GM18517 (cell line): ENCODE data around the gene FCRL1.

Experiments used
- ATAC-seq: cut with Tn5 transposase; IDR thresholded peaks from one replicate; pipeline ENCODE4 v1.9.1; 2021; ENCODE audit warnings: mild to moderate bottlenecking, moderate library complexity; ENCODE audit not compliant: unreplicated experiment

FCRL1 gene

GRCh38 chr1:157819896-157820295 is at the start of gene FCRL1:
TSS of gene FCRL1 (minus strand) at chr1:157820120. CDS start at chr1:157820037, 83 bp downstream.
- no peak for ATAC-seq

- ATAC-seq = no peak
Observed at GRCh38 chr1:157868654-157869053, 48.7 kb upstream of the FCRL1 start.

- ATAC-seq = no peak
Observed at GRCh38 chr1:157862114-157863070, 42.5 kb upstream of the FCRL1 start.

- peak; percentile 81 for ATAC-seq
Observed at GRCh38 chr1:157856538-157856937, 36.6 kb upstream of the FCRL1 start.

- no peak for ATAC-seq
Observed at GRCh38 chr1:157852476-157852875, 32.6 kb upstream of the FCRL1 start.

GRCh38 chr1:157849229-157849875 is 29.4 kb upstream of the FCRL1 start:
- peak; percentile 81 for ATAC-seq

DNA sequence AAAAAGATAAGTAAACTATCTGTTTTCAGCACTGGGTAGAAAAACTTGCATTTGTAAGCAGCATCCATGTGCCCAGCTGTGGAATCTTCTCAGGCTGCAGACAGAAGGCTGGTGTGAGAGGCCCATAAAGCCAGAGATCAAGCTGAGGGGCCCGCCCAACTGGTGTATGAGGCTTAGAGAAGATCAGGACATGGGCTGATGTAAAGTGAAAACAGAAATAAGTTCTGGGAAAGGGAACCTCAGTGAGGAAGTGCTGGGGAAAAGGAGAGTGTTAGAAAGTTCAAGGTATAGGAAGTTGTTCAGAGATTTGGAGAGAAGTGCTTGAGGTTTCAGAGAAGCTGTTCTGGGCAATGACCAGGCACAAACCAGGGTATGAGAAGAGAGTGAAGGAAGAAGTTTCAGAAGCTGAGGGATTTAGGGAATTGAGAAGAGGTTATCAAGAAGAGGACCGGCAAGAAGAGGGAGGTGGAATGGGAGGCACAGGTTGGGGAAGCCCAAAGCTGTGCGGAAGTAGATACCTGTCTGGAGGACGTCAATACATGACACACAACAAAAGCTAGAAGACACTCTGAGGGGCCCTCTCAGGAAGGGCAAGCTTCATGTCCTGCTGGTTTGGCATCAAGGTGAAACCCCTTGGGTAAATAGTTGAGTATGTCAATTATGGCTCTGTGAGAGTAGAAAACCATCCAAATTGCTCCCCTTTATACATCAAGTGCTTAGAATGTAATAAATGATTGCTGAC is 24.3 kb upstream of the FCRL1 start:
- ATAC-seq = no peak

GRCh38 chr1:157842939-157843338 is 23.0 kb upstream of the FCRL1 start:
- no peak for ATAC-seq

- no peak for ATAC-seq
Observed at GRCh38 chr1:157841708-157842107, 21.8 kb upstream of the FCRL1 start, which contains the start of gene CD5L. TSS of gene CD5L (minus strand) at chr1:157841808. CDS start at chr1:157841701, 107 bp downstream.

GRCh38 chr1:157838966-157839365 is 19.0 kb upstream of the FCRL1 start:
- no peak for ATAC-seq

DNA sequence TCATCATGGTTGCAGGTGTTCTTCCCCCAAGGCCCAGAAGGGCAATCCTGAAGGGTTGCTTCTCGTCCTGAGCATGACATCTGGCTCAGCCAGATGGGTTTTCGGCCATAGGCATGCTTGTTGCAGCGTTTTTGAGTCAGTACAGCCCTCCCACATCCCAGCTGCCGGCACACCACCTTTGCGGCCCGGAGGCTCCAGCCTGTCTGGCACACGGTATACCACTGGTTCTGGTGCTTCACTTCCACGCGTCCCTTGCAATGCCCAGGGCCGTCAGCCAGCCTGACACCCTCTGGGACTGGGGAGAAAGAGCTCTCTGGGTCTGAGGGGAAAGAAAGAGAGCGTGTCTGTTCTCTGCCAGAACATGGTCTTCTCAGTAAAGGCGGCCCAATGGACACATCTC is 14.5 kb upstream of the FCRL1 start:
- no peak for ATAC-seq

DNA sequence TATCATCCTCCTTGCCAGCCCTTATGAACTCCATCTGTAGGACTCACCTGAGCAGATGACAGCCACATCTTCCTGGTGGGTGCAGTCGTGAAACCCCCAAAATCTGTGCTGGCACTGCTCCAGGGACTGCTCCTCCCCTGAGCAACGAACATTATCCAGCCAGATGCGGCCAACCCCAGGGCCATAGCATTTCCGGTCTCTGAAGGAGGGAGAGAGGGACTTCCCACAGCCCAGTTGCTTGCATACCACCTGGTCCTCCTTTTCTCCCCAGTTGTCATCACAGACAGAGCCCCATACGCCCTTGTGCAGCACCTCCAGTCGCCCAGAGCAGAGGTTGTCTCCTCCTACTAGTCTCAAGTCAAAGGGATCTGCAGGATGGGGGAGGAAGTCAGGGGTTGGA is 13.2 kb upstream of the FCRL1 start:
- ATAC-seq = no peak

DNA sequence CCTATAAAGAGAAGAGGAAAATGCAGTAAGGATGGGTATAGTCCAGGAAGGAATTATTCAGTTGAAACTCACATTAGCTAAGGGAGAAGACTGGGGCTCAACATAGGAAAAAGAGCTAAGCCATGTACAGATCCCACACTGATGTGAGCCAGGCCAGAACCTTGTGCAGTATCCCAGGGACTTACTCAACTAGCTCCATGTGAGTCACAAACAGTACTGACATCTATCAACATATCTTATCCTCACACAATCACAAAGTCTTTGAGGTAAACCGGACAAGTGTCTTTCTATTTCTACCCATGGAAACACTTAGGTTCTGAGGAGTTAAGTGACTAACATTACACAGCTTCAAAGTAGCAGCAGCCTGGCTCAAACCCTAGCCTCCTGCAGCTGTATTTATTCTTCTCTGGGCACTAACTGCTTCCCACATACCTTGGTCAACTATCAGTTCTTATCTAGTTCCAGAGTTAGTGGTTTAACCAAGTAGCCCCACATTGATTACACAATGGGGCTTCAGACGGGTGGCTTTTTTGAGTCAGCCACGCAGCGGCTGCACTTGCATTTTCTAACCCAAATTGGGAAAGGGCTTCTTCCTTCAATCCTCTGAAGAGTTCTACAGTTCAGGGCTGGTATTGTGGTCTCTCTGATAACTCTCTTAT is 12.2 kb upstream of the FCRL1 start:
- no peak for ATAC-seq

- no peak for ATAC-seq
Observed at GRCh38 chr1:157830887-157831286, 11.0 kb upstream of the FCRL1 start.

DNA sequence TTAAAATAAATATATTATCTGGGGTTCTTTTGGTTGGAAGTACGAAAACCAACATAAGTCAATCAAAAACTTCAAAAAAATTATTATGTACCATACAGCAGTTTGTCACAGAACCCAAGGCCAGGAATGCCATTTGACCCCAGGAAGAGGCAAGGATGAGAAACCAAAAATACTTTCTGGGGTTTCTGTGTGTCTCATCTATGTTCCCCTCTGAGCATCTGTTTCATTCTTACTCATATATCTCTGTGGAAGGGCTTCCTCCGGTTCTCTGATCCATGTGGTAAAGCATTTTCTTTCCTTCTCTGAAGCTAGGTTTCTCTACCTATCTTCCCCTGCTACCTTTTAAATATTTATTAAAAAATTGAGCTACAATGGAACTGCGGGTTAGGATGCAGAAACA is 9.8 kb upstream of the FCRL1 start:
- no peak for ATAC-seq

DNA sequence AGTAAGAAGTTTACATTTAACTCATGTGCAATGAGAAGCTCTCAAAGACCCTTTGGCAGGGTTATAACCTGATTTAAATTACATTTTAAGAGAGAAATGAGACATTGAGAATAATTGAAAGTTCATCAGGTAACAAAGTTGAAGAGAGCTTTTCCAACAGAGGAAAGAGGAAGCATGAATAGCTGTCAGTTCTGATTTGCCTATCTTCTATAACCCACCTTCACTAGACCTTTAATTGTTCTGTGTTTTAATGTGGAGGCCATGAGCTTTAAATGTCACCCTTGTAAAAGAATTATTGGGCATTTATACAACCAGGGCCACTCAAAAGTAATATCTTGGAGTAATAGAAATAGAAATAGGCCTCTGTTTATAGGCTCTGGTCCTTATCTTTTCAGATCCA is 9.3 kb upstream of the FCRL1 start:
- ATAC-seq = no peak

- no peak for ATAC-seq
Observed at GRCh38 chr1:157820299-157820698, 379 bp upstream of the FCRL1 start.

DNA sequence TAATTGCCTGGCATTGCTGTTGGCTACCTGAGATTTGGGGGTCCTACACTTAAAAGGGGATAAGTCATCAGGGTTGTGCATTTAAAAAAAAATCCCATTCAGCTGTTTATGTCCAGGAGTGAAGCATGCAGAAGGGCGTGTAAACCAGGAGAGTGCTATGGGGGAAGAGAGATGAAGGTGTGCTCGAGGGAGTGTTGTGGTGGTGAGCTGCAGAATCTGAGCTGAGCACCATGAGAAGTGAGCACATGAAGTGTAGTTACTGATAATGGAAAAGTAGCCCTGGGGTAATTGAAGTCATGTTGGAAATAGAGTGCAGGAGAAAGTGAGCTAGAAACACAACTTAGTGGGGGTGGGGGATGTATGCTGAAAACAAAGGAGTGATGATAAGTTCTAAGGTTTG is 705 bp downstream of the FCRL1 start:
- ATAC-seq = no peak

- no peak for ATAC-seq
Observed at GRCh38 chr1:157813269-157813668, 6.7 kb downstream of the FCRL1 start.

- peak; percentile 88 for ATAC-seq
Observed at GRCh38 chr1:157806431-157807149, 13.3 kb downstream of the FCRL1 start.
